ENCODE results near the gene SSTR4.
A peak's percentile ranks its signal among the peaks of the same experiment; 100 is the strongest.

- TF ChIP-seq CTCF (IDR thresholded peaks at IDR 0.05) (no peak), POLR2A (IDR thresholded peaks at IDR 0.05) (peak in 2 of 3 donors; percentile 66 to 74)
Measured at GRCh38 chr20:23049201-23050075, 14.3 kb downstream of the SSTR4 start, which contains the start of gene THBD.
